Fibroblast of skin of back (primary cell): ENCODE data around the gene FOXK2.
A peak's percentile ranks its signal among the peaks of the same experiment; 100 is the strongest.
"Not testable (repeated sequence)": the region's sequence is repeated elsewhere in the genome, so short reads cannot be mapped to it uniquely, and the experiment has no call there.

Source experiments
- DNase-seq: peaks from one replicate; pipeline ENCODE4 v3.0.0-alpha.2; 2013

The FOXK2 gene

GRCh38 chr17:82495844-82496528 lies 23.5 kb upstream of the FOXK2 start:
- no peak for DNase-seq

GRCh38 chr17:82496529-82497434 lies 22.8 kb upstream of the FOXK2 start:
- peak; percentile 94 for DNase-seq

- DNase-seq, result peak; percentile 73
Observed at GRCh38 chr17:82497483-82498405, 21.8 kb upstream of the FOXK2 start.

DNA sequence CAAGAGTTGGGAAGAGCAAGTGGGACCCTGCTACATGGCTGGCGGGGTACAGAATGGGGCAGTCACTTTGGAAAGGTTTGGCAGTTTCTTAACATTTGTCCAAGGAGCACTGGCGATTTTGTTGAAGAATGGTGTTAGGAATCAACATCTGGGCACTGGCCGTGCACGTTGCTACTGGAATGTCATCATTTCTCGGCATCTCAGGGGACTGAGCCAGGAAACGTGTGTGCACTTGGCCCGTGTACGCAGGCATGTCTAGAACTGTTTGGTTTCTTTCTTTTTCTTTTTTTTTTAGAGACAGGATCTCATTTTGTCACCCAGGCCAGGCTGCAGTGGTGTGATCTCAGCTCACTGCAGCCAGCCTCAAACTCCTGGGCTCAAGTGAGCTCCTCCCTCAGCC lies 17.3 kb upstream of the FOXK2 start:
- DNase-seq, result no peak

GRCh38 chr17:82503094-82503727 lies 16.3 kb upstream of the FOXK2 start:
- DNase-seq, result no peak

- no peak for DNase-seq
Observed at GRCh38 chr17:82503728-82504308, 15.7 kb upstream of the FOXK2 start.

GRCh38 chr17:82505296-82505695 lies 14.2 kb upstream of the FOXK2 start:
- DNase-seq, result no peak

- DNase-seq, result not testable (repeated sequence)
Observed at GRCh38 chr17:82506402-82506801, 13.1 kb upstream of the FOXK2 start.

GRCh38 chr17:82507631-82508175 lies 11.8 kb upstream of the FOXK2 start:
- DNase-seq, result no peak

DNA sequence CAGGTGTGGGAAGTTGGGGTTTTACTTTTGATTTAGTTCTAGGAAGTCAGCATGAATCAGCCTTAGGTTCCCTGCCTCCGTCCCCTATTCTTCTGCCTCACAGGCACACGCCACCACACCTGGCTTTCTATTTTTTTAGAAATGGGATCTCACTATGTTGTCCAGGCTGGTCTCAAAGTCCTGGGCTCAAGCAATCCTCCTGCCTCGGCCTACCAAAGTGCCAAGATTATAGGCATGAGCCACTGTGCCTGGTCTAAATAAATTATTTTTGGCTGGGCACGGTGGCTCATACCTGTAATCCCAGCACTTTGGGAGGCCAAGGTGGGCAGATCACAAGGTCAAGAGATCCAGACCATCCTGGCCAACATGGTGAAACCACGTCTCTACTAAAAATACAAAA lies 7.9 kb upstream of the FOXK2 start:
- not testable (repeated sequence) for DNase-seq

DNA sequence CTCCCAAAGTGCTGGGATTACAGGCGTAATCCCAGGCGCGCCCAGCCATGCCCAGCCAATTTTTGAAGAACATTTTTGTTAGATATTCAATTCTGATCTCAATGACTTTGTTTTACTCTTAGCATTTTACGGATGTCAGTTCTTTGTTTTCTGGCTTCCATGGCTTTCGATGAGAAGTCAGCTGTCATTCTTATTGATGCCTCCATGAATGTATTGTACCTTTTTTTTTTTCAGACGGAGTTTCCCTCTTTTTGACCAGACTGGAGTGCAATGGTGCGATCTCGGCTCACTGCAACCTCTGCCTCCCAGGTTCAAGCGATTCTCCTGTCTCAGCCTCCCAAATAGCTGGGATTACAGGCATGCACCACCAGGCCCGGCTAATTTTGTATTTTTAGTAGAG lies 5.7 kb upstream of the FOXK2 start:
- DNase-seq, result not testable (repeated sequence)

GRCh38 chr17:82517230-82517865 lies 2.2 kb upstream of the FOXK2 start:
- DNase-seq, result no peak

- no peak for DNase-seq
Observed at GRCh38 chr17:82519971-82520903, 705 bp downstream of the FOXK2 start.

DNA sequence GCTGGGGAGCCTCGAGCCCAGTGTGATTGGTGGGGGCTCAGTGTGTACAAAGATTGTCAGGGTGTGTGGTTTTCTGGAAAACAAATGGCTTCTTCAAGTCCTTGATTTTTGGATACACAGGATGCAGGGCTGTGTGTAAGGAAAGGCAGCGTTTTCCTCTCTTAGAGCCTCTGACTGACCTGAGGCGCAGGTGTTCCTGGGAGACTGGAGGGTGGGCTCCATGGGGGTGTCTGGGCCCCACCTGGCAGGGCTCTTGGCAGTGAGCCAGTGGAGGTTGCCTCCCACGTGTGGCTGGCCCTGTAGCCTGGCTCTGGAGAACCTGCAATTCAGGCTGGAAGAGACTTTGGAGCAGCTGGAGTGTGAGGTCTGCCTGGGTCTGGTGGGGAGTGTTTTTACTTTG lies 5.0 kb downstream of the FOXK2 start:
- no peak for DNase-seq

- DNase-seq, result no peak
Observed at GRCh38 chr17:82525712-82526111, 6.2 kb downstream of the FOXK2 start.

DNA sequence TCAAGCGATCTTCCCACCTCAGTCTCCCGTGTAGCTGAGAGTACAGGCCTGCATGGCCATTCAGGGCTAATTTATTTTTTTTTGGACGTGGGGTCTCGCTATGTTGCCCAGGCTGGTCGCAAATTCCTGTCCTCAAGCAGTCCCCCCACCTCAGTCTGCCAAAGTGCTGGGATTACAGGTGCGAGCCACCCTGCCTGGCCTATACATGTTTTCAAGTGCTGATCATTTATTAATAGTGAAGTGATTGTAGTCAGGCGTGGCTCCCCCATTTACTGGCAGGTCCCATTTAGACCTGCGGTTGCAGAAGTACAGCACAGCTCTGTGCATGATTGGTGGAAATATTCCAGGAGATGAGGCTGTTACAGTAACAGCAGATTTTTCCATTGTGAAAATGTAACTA lies 8.4 kb downstream of the FOXK2 start:
- DNase-seq, result no peak

DNA sequence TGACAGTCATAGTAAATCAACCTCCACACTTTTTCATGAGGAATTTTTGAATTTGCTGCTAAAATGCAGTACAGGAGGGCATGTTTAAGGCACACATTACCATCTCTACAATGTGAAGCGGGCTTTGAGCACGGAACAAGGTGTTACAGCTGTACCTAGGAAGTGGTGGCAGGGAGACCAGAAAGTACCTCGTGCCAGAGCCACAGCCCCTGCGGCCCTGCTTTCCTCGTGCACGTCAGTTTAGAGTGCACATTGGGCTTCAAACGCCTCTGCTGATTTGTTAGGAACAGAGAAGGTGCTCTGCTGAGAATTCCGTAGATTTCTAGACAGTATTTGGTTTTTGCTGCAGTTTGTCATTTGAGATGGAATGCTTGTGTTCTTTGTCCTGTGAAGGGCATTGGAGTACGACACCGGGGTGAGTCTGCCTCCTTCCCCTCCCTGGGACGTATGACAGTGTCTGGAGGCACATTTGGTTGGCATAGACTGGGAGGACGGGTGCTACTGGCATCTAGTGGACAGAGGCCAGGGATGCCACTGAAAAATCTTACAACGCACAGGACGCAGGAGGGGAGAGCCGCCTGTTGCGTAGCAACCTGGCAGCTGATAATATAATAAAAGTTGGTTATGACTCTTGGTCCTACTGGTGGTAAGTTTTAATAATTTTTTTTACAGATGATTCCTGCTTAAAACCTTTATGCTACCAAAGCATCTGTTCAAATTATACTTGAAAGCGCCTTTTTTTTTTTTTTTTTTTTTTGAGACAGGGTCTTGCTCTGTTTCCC lies 9.1 kb downstream of the FOXK2 start:
- peak; percentile 58 for DNase-seq

DNA sequence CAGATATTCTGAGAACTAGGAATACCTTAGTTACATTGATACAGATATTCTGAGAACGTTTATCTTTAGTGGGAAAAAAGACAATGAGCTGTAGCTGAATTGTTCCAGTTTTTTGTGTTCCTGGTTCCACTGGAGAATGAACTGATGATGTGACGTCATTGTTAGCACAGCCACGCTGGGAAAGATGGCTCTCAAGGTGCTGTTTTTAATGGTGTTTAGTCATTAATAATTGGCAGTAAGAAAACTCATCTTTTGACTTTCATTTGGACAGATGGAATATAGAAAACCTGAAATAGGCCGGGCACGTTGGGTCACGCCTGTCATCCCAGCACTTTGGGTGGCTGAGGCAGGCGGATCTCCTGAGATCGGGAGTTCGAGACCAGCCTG lies 10.4 kb downstream of the FOXK2 start:
- DNase-seq, result no peak

GRCh38 chr17:82531431-82531881 lies 11.9 kb downstream of the FOXK2 start:
- DNase-seq, result peak; percentile 76
